Breast epithelium (tissue), 3 donors: Measurements from ENCODE around the gene ACOX3.

Experiments
- CTCF ChIP-seq, 3 donors: fragments of 450-650 bp; IDR thresholded peaks; one replicate each; pipeline ENCODE4 v1.5.1; 2016 to 2017; ENCODE audit warnings: antibody characterized with exemption in 3 of 3, mild to moderate bottlenecking in 3 of 3, moderate library complexity in 3 of 3
- POLR2AphosphoS5 ChIP-seq, 3 donors: sonication (generic); formaldehyde crosslinking; IDR thresholded peaks; one replicate each; pipeline ENCODE4 v1.6.1; 2017; ENCODE audit warnings: antibody characterized with exemption in 3 of 3

GRCh38 chr4:8440492-8441311, at the start of gene ACOX3, which contains the start of gene TRMT44:
- TF ChIP-seq CTCF (IDR thresholded peaks at IDR 0.05) (no peak), POLR2AphosphoS5 (IDR thresholded peaks at IDR 0.05) (peak; percentile 92 to 98 (median 95))
